ENCODE data around the gene SIT1. TPM values are rescaled to one million over a fixed set of nuclear protein-coding genes. Genes with fewer than 3 reads are reported as not detected.

Gene SIT1
- total and polyA plus RNA-seq, 2 donors (not counting 3 experiments of a cell fraction or from before 2014, with no cell fraction given) = not detected

GRCh38 chr9:35682051-35682450 lies 31.3 kb upstream of the SIT1 start:
- TF ChIP-seq JUN (IDR thresholded peaks at IDR 0.05; ENCODE audit: borderline replicate concordance, insufficient read depth, insufficient read length, low read depth) (no peak), GATA2 (IDR thresholded peaks at IDR 0.05; ENCODE audit: insufficient read depth, insufficient read length, low read depth, low read length) (no peak)
- peaks cover 2% of the 10 kb centered on the region for H3K4me1 ChIP-seq (ENCODE audit: control insufficient read depth, extremely low read depth, insufficient read depth, low read length)
- H3K9ac ChIP-seq (replicated peaks; ENCODE audit: extremely low read depth, insufficient read depth, low read length) = no peak overlapping the region
- H3K36me3 ChIP-seq (ENCODE audit: control insufficient read depth in 2 of 2, extremely low read depth in 1 of 2, insufficient read depth in 2 of 2, low read length in 2 of 2) = peaks cover 8 to 26% of the 10 kb centered on the region in 2 experiments
- no peak overlapping the region for H2AFZ ChIP-seq (ENCODE audit: low read depth, low read length)
- no TSS peak for BruUV-seq (replicated peaks)
- dilution Hi-C loops (cut with MboI; ENCODE audit: extremely low pct_ligation_motif_present, low sequenced_read_pairs) = no loop called here
- FAIRE-seq = no peak
- H3K79me2 ChIP-seq (ENCODE audit: control insufficient read depth, insufficient read depth, low read length) = peaks cover 8% of the 10 kb centered on the region
- DNase-seq (ENCODE audit: low read depth, low spot score) = no peak
- H4K20me1 ChIP-seq (replicated peaks; ENCODE audit: control insufficient read depth, extremely low read depth, insufficient read depth, low read length) = no peaks in the 10 kb centered on the region
- intact Hi-C loops (cut with micrococcal nuclease) = no loop called here
- H3K27ac ChIP-seq (ENCODE audit: insufficient read depth, low read depth, low read length) = no peak overlapping the region
- H3K4me3 ChIP-seq (replicated peaks in 1 of 3; ENCODE audit: insufficient read depth in 1 of 3, low read depth in 1 of 3, low read length in 3 of 3) = no peak overlapping the region
- POLR2A ChIA-PET = no interaction called here
- H3K9me3 ChIP-seq (replicated peaks; ENCODE audit: control insufficient read depth, insufficient read depth, low read length) = no peaks in the 10 kb centered on the region
- H3K9me1 ChIP-seq (replicated peaks; ENCODE audit: control insufficient read depth, extremely low read depth, insufficient read depth, low read length) = no peaks in the 10 kb centered on the region
- no peak overlapping the region for H3K4me2 ChIP-seq (ENCODE audit: insufficient read depth, low read length)
- no peaks in the 10 kb centered on the region for H3K27me3 ChIP-seq (ENCODE audit: control insufficient read depth in 2 of 2, insufficient read depth in 2 of 2, low read length in 2 of 2)
- CTCF ChIA-PET = no interaction called here

- Histone ChIP-seq H3K9me3 (replicated peaks; ENCODE audit: control insufficient read depth, insufficient read depth, low read length) (no peaks in the 10 kb centered on the region), H3K79me2 (ENCODE audit: control insufficient read depth, insufficient read depth, low read length) (peaks cover 3% of the 10 kb centered on the region), H3K4me1 (ENCODE audit: control insufficient read depth, extremely low read depth, insufficient read depth, low read length) (no peaks in the 10 kb centered on the region), H2AFZ (ENCODE audit: low read depth, low read length) (no peak overlapping the region), H3K36me3 (ENCODE audit: control insufficient read depth in 2 of 2, extremely low read depth in 1 of 2, insufficient read depth in 2 of 2, low read length in 2 of 2) (peaks cover 8 to 26% of the 10 kb centered on the region in 2 experiments), H3K9ac (replicated peaks; ENCODE audit: extremely low read depth, insufficient read depth, low read length) (no peak overlapping the region), H3K4me2 (ENCODE audit: insufficient read depth, low read length) (no peak overlapping the region), H3K9me1 (replicated peaks; ENCODE audit: control insufficient read depth, extremely low read depth, insufficient read depth, low read length) (no peaks in the 10 kb centered on the region), H3K4me3 (replicated peaks in 1 of 3; ENCODE audit: insufficient read depth in 1 of 3, low read depth in 1 of 3, low read length in 3 of 3) (no peak overlapping the region), H3K27ac (ENCODE audit: insufficient read depth, low read depth, low read length) (no peak overlapping the region), H4K20me1 (replicated peaks; ENCODE audit: control insufficient read depth, extremely low read depth, insufficient read depth, low read length) (no peaks in the 10 kb centered on the region), H3K27me3 (ENCODE audit: control insufficient read depth in 2 of 2, insufficient read depth in 2 of 2, low read length in 2 of 2) (no peaks in the 10 kb centered on the region)
- DNase-seq (ENCODE audit: low read depth, low spot score) (no peak), FAIRE-seq (peak; percentile 61)
- no TSS peak for BruUV-seq (replicated peaks)
- no peak for TF ChIP-seq POLR2AphosphoS5 (IDR thresholded peaks at IDR 0.05; ENCODE audit: insufficient read depth, low read depth, low read length)
- no peak for TF ChIP-seq EZH2 (IDR thresholded peaks at IDR 0.05; ENCODE audit: borderline replicate concordance, low read depth, low read length, severe bottlenecking)
- TF ChIP-seq FOS (IDR thresholded peaks at IDR 0.05; ENCODE audit: borderline replicate concordance, insufficient read depth, low read length) = no peak
- TF ChIP-seq JUN (IDR thresholded peaks at IDR 0.05; ENCODE audit: borderline replicate concordance, insufficient read depth, insufficient read length, low read depth) = no peak
- no peak for TF ChIP-seq MYC (IDR thresholded peaks at IDR 0.05; ENCODE audit: low read depth, low read length)
- CTCF ChIA-PET = no interaction called here
- dilution Hi-C loops (cut with MboI; ENCODE audit: extremely low pct_ligation_motif_present, low sequenced_read_pairs) (no loop called here), intact Hi-C loops (cut with micrococcal nuclease) (no loop called here)
- POLR2A ChIA-PET = no interaction called here
These were observed 30.7 kb upstream of the SIT1 start for GRCh38 chr9:35681341-35682002.

Measured in endothelial cell of umbilical vein (primary cell).